Activated CD4-positive, alpha-beta T cell treated with anti-CD3 and anti-CD28 coated beads, Interleukin-2, amount 10 ng/mL, durations not matched to agents 24 days and 14 days (primary cell): ENCODE results near the gene BRI3BP. TPM values are rescaled to one million over a fixed set of nuclear protein-coding genes. Genes with fewer than 3 reads are reported as not detected.
"Not testable (repeated sequence)": the region's sequence is repeated elsewhere in the genome, so short reads cannot be mapped to it uniquely, and the experiment has no call there.

Experiments
- DNase-seq: peaks from one replicate; pipeline ENCODE4 v3.0.0; 2022
- H3K27ac Mint-ChIP-seq: one replicate; pipeline ENCODE4 v1.8.0; 2022; ENCODE audit warnings: mild to moderate bottlenecking, mixed read lengths
- H3K27me3 Mint-ChIP-seq: one replicate; pipeline ENCODE4 v1.8.0; 2022; ENCODE audit warnings: mixed read lengths
- H3K36me3 Mint-ChIP-seq: one replicate; pipeline ENCODE4 v1.8.0; 2022; ENCODE audit warnings: low read depth, mild to moderate bottlenecking, mixed read lengths
- H3K4me1 Mint-ChIP-seq: one replicate; pipeline ENCODE4 v1.8.0; 2021; ENCODE audit warnings: mixed read lengths
- H3K4me3 Mint-ChIP-seq: one replicate; pipeline ENCODE4 v1.8.0; 2022; ENCODE audit warnings: mild to moderate bottlenecking, moderate library complexity, mixed read lengths
- H3K9me3 Mint-ChIP-seq: one replicate; pipeline ENCODE4 v1.8.0; 2021; ENCODE audit warnings: mixed read lengths
- intact Hi-C: fragments of 100-400 bp; cut with micrococcal nuclease; formaldehyde crosslinking; loops from one replicate; pipeline ENCODE4 v1.15.1; 2023
- total RNA-seq: library from RNA; stranded (reverse); gene quantifications from 2 replicates; pipeline ENCODE4 v1.2.3, GENCODE V29; 2022

Gene BRI3BP
- total RNA-seq, 1 donor from 2014 or later = 37.4 TPM

DNA sequence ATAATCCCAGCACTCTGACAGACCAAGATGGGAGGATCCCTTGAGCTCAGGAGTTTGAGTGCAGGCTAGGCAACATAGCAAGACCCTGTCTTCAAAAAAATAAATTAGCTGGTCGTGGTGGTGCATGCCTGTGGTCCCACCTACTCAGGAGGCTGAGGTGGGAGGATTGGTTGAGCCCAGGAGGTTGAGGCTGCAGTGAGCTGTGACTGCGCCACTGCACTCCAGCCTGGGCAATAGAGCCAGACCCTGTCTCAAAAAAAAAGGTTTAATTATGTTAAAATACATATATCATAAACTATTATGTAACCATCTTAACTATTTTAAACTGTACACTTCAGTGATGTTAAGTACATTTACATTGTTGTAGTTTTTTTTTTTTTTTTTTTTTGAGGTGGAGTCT lies 80.8 kb downstream of the BRI3BP start:
- peaks cover 26% of the 10 kb centered on the region for H3K36me3 Mint-ChIP-seq
- H3K4me1 Mint-ChIP-seq, DNase-seq, H3K27ac Mint-ChIP-seq, H3K9me3 Mint-ChIP-seq, H3K4me3 Mint-ChIP-seq, H3K27me3 Mint-ChIP-seq, intact Hi-C loops: not testable (repeated sequence)

DNA sequence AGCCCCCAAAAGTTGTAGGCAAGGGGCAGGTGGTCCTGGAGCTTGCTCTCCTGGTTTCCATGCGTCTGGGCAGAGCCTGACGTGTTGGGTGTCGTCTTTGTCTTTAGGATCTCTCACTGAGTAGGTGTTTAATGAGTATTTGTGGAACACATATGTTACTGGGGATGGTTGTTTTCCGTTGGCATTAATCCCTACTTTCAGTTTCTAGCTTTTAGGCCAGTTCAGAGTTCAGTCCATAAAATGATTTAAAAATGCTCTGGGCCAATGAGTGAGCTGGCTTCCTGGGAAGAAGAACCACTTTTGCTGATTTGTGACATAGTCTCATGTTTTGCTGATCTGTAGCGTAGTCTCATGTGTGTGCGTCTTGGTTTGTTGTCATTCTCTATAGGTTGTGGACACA lies 82.7 kb downstream of the BRI3BP start:
- intact Hi-C loops = no loop called here
- Mint-ChIP-seq H3K27ac (no peak overlapping the region), H3K9me3 (no peaks in the 10 kb centered on the region), H3K4me3 (no peak overlapping the region), H3K27me3 (no peaks in the 10 kb centered on the region), H3K36me3 (peaks cover 28% of the 10 kb centered on the region), H3K4me1 (peaks cover 4% of the 10 kb centered on the region)
- no peak for DNase-seq

DNA sequence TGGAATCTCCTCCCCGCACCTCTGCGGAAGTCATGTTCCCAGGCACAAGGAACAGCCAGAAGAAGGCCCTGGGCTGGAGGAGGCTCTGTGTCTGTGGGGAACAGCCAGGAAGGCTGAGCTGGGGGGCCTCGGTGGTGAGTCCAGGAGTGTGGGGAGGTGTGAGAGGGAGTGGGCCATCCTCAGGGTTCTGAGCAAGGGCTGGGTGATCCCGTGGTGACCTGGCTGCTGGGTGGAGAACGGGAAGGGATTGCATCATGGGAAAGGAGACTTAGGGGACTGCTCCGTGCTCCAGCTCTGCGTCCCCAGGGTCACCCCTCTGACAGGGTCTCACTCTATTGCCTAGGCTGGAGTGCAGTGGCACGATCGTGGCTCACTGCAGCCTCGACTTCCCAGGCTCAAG lies 85.6 kb downstream of the BRI3BP start:
- no peaks in the 10 kb centered on the region for H3K9me3 Mint-ChIP-seq
- H3K4me1 Mint-ChIP-seq = peaks cover 2% of the 10 kb centered on the region
- peaks cover 29% of the 10 kb centered on the region for H3K36me3 Mint-ChIP-seq
- H3K4me3 Mint-ChIP-seq = no peak overlapping the region
- intact Hi-C loops = no loop called here
- H3K27ac Mint-ChIP-seq = no peak overlapping the region
- no peak for DNase-seq
- no peaks in the 10 kb centered on the region for H3K27me3 Mint-ChIP-seq

DNA sequence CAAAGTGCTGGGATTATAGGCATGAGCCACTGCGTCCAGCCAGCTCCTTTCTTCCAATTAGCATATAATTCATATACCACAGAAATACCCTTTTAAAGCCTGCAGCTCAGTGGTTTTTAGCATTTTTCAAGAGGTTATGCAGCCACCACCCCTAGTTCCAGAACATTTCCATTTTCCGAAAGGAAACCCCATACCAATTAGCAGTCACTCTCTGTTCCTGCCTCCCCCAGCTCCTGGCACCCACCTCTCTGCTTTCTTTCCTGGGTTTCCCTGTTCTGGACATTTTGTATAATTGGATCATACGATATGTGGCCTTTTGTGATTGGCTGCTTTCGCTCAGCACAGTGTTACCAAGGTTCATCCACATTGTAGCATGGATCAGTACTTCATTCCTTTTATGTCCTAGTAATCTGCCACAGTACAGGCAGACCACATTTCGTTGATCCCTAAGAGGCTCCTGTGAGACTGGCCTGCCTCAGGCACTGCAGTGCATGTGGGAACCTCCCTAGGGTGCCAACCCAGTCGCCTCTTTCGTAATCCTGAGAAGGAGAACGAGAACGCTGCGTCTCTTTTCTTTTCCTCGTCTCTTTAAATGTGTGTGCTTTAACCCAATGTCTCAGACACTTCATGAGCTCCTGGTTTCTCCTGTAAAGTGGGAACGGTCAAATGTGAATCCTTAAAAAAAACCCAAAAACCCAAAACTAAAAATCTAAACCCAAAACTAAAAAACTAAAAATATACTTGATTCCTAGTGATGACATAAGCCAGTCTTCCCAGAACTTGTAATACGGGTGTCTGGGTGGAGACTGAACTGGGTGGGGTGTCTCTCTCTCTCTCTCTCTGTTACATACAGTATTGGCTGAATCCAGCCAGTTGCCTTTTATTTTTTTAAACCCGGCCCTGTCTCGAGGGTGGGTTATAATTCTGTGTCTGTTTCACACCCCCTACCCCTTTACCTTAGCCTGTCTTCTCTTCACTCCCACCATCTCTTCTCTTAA lies 86.5 kb downstream of the BRI3BP start:
- no peaks in the 10 kb centered on the region for H3K9me3 Mint-ChIP-seq
- peaks cover 29% of the 10 kb centered on the region for H3K36me3 Mint-ChIP-seq
- H3K4me3 Mint-ChIP-seq = no peak overlapping the region
- peaks cover 2% of the 10 kb centered on the region for H3K4me1 Mint-ChIP-seq
- H3K27ac Mint-ChIP-seq = no peak overlapping the region
- no peak for DNase-seq
- intact Hi-C loops = no loop called here
- no peaks in the 10 kb centered on the region for H3K27me3 Mint-ChIP-seq

Other genes starting within 250 kb of the BRI3BP start
- gene SCARB1, start 129.8 kb upstream of the BRI3BP start, total RNA-seq = 23.8 and 25.6 TPM in 2 replicates
- gene UBC, start 79.0 kb upstream of the BRI3BP start, total RNA-seq = 778 and 788 TPM in 2 replicates
- gene DHX37, start 4.5 kb upstream of the BRI3BP start, total RNA-seq = 52.4 and 53.0 TPM in 2 replicates
- 24.7 and 26.7 TPM in 2 replicates for gene AACS, start 71.8 kb downstream of the BRI3BP start, total RNA-seq
- gene TMEM132B, start 192.7 kb downstream of the BRI3BP start, total RNA-seq = not detected in 2 replicates